C4-2B (cell line): ENCODE results near the gene RAP2B.

Experiments used
- H3K27ac ChIP-seq: fragments of 450-650 bp; 2 replicates; pipeline ENCODE4 v1.5.1; 2017
- ZFX ChIP-seq: fragments of 450-650 bp; IDR thresholded peaks from 2 replicates; pipeline ENCODE4 v1.6.1; 2017
- TF ChIP-seq, protein P1 (sequence below): fragments of 450-650 bp; conservative IDR thresholded peaks from 2 replicates; pipeline ENCODE4 v1.5.1; 2017; ENCODE audit warnings: mild to moderate bottlenecking

RAP2B gene

GRCh38 chr3:153161138-153161713 is 800 bp upstream of the RAP2B start:
- TF ChIP-seq, protein P1, sequence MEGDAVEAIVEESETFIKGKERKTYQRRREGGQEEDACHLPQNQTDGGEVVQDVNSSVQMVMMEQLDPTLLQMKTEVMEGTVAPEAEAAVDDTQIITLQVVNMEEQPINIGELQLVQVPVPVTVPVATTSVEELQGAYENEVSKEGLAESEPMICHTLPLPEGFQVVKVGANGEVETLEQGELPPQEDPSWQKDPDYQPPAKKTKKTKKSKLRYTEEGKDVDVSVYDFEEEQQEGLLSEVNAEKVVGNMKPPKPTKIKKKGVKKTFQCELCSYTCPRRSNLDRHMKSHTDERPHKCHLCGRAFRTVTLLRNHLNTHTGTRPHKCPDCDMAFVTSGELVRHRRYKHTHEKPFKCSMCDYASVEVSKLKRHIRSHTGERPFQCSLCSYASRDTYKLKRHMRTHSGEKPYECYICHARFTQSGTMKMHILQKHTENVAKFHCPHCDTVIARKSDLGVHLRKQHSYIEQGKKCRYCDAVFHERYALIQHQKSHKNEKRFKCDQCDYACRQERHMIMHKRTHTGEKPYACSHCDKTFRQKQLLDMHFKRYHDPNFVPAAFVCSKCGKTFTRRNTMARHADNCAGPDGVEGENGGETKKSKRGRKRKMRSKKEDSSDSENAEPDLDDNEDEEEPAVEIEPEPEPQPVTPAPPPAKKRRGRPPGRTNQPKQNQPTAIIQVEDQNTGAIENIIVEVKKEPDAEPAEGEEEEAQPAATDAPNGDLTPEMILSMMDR = no peak
- TF ChIP-seq ZFX = no peak
- peak overlapping the region; percentile 83 for H3K27ac ChIP-seq

GRCh38 chr3:153162513-153163392 is 727 bp downstream of the RAP2B start:
- TF ChIP-seq, protein P1 = no peak
- peak; percentile 47; the same call in 1 of the 2 replicates for TF ChIP-seq ZFX
- H3K27ac ChIP-seq = peak overlapping the region; percentile 83

DNA sequence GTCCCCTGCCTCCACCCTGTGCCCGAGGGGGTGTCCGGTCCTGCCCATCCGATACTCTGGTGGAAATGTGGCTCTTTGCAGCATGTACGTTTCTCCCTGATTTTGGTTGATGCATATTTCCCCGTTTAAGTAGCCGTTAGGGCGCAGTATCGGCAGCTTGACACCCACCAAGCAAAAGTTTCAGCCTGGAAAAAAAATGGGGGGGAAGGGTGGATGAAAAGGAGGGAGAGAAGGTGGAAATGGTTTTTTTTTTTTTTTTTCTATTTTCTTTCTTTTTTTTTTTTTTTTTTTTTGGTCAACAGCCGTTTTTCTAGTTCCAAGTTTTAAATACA is 1.3 kb downstream of the RAP2B start:
- H3K27ac ChIP-seq = peak overlapping the region; percentile 83
- TF ChIP-seq ZFX = no peak
- TF ChIP-seq, protein P1 = no peak; the same call in 1 of the 2 replicates

DNA sequence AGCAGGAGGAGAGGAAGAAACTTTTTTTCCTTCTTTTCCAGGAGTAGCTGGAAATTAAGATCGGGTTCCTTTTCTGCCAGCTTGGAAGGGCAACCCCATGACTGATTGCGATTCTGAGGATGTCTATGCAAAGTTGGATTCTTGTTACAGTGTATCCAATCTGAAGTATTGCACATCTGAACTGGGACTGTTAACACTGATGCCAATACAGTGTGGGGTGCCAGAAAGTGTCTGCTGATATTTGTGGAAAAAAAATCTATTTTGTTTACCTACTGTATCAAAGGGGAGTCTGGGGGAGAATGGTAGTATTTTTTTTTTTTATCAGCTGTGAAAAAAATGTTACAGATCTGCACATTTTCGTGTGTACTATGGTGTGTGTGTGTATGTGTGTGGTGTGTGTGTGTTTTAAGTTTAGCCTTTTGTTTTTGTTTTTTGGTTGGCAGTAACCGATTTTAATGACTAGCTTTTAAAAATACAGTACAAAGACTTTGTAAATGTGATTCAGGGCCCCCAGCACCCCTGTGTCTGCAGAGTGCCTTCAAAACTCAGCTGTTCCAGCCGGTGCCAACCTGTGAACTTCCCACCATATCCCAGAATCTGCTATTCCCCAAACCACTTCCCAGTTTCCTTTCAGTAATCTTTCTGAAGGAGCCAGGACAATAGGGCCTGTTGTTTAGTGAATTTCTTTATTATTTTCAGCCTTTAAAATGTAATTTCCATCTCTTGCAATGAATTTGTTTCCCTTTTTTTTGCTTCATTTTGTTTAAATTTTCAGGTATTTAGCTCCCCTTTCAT is 1.9 kb downstream of the RAP2B start:
- TF ChIP-seq, protein P1 = no peak
- no peak for TF ChIP-seq ZFX
- H3K27ac ChIP-seq = no peak overlapping the region

GRCh38 chr3:153165261-153165681 is 3.2 kb downstream of the RAP2B start:
- TF ChIP-seq, protein P1 = peak; percentile 46
- TF ChIP-seq ZFX = no peak
- no peak overlapping the region for H3K27ac ChIP-seq

DNA sequence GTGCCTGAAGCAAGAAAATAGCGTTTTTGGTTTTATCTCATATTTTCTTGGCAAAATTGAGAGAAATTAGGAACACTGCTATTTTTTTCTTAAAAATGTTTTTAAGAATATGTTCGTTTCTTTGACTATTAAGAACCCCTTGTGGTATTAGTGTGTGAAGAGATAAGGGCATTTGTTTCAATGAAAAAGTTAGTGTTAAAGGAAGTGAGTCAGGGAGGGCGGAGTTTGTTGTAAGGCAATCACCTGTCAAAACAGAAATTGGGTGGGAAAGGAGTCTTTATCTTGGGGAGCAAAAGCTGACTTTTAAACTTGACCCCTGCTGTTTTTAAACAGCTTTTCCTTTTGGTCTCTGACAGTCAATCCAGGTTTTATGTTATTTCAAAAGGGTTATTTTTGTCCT is 4.2 kb downstream of the RAP2B start:
- TF ChIP-seq ZFX = no peak
- TF ChIP-seq, protein P1 = no peak
- H3K27ac ChIP-seq = no peak overlapping the region

- H3K27ac ChIP-seq = no peak overlapping the region
- TF ChIP-seq, protein P1 = no peak
- no peak for TF ChIP-seq ZFX
These were observed 4.8 kb downstream of the RAP2B start for GRCh38 chr3:153166796-153167195.
